Activated naive CD8-positive, alpha-beta T cell treated with anti-CD3 and anti-CD28 coated beads, Interleukin-2, amount 50 U/mL, for 24 hours (primary cell): ENCODE data around the gene TMEM121B.

Experiments used
- ATAC-seq: fragments of 150-1000 bp; cut with Tn5 transposase; one replicate; pipeline ENCODE4 v1.10.0; 2021
- DNase-seq: peaks from one replicate; pipeline ENCODE4 v3.0.0; 2021
- H3K27ac Mint-ChIP-seq: one replicate; pipeline ENCODE4 v1.8.0; 2021; ENCODE audit warnings: mild to moderate bottlenecking, mixed read lengths
- H3K27me3 Mint-ChIP-seq: one replicate; pipeline ENCODE4 v1.8.0; 2021; ENCODE audit warnings: mixed read lengths
- H3K36me3 Mint-ChIP-seq: one replicate; pipeline ENCODE4 v1.8.0; 2021; ENCODE audit warnings: low read depth, mixed read lengths
- H3K4me1 Mint-ChIP-seq: one replicate; pipeline ENCODE4 v1.8.0; 2021; ENCODE audit warnings: mixed read lengths
- H3K4me3 Mint-ChIP-seq: one replicate; pipeline ENCODE4 v1.8.0; 2021; ENCODE audit warnings: mild to moderate bottlenecking, moderate library complexity, mixed read lengths
- H3K9me3 Mint-ChIP-seq: one replicate; pipeline ENCODE4 v1.8.0; 2021; ENCODE audit warnings: mixed read lengths

Gene TMEM121B

GRCh38 chr22:17110791-17111550 is 10.2 kb downstream of the TMEM121B start:
- H3K4me1 Mint-ChIP-seq: peaks cover 40% of the 10 kb centered on the region
- peaks cover 21% of the 10 kb centered on the region for H3K36me3 Mint-ChIP-seq
- H3K4me3 Mint-ChIP-seq: no peak overlapping the region
- no peaks in the 10 kb centered on the region for H3K9me3 Mint-ChIP-seq
- ATAC-seq: no peak
- no peaks in the 10 kb centered on the region for H3K27me3 Mint-ChIP-seq
- no peak overlapping the region for H3K27ac Mint-ChIP-seq
- DNase-seq: no peak

GRCh38 chr22:17109976-17110375 is 11.2 kb downstream of the TMEM121B start:
- no peaks in the 10 kb centered on the region for H3K9me3 Mint-ChIP-seq

GRCh38 chr22:17109113-17109865 is 11.9 kb downstream of the TMEM121B start:
- Mint-ChIP-seq H3K27ac (no peak overlapping the region), H3K4me3 (no peak overlapping the region), H3K9me3 (no peaks in the 10 kb centered on the region), H3K36me3 (peaks cover 33% of the 10 kb centered on the region), H3K4me1 (peaks cover 35% of the 10 kb centered on the region), H3K27me3 (no peaks in the 10 kb centered on the region)
- no peak for DNase-seq
- no peak for ATAC-seq

More at GRCh38 chr22:17109976-17110375, 11.2 kb downstream of the TMEM121B start:
- H3K27me3 Mint-ChIP-seq: no peaks in the 10 kb centered on the region
- peaks cover 28% of the 10 kb centered on the region for H3K36me3 Mint-ChIP-seq
- no peak overlapping the region for H3K27ac Mint-ChIP-seq
- H3K4me3 Mint-ChIP-seq: no peak overlapping the region
- H3K4me1 Mint-ChIP-seq: peaks cover 37% of the 10 kb centered on the region
- DNase-seq (no peak), ATAC-seq (no peak)

- no peak overlapping the region for H3K27ac Mint-ChIP-seq
- H3K4me3 Mint-ChIP-seq: no peak overlapping the region
- DNase-seq (no peak), ATAC-seq (no peak)
- H3K36me3 Mint-ChIP-seq: peaks cover 33% of the 10 kb centered on the region
- no peaks in the 10 kb centered on the region for H3K27me3 Mint-ChIP-seq
- peaks cover 32% of the 10 kb centered on the region for H3K4me1 Mint-ChIP-seq
- no peaks in the 10 kb centered on the region for H3K9me3 Mint-ChIP-seq
Observed at GRCh38 chr22:17108256-17109112, 12.7 kb downstream of the TMEM121B start.

GRCh38 chr22:17107547-17107810 is 13.7 kb downstream of the TMEM121B start:
- Mint-ChIP-seq H3K27me3 (no peaks in the 10 kb centered on the region), H3K9me3 (no peaks in the 10 kb centered on the region), H3K27ac (no peak overlapping the region), H3K4me1 (peaks cover 32% of the 10 kb centered on the region), H3K4me3 (no peak overlapping the region), H3K36me3 (peaks cover 35% of the 10 kb centered on the region)
- ATAC-seq: no peak
- no peak for DNase-seq

- H3K36me3 Mint-ChIP-seq: peaks cover 40% of the 10 kb centered on the region
- no peak overlapping the region for H3K4me3 Mint-ChIP-seq
- DNase-seq (no peak), ATAC-seq (peak; percentile 71)
- no peaks in the 10 kb centered on the region for H3K27me3 Mint-ChIP-seq
- H3K27ac Mint-ChIP-seq: peak overlapping the region; percentile 74
- H3K4me1 Mint-ChIP-seq: peaks cover 38% of the 10 kb centered on the region
- H3K9me3 Mint-ChIP-seq: no peaks in the 10 kb centered on the region
Observed at GRCh38 chr22:17106785-17107546, 14.2 kb downstream of the TMEM121B start.

- Mint-ChIP-seq H3K4me3 (no peak overlapping the region), H3K36me3 (peaks cover 47% of the 10 kb centered on the region), H3K27me3 (no peaks in the 10 kb centered on the region), H3K27ac (peak overlapping the region; percentile 74), H3K4me1 (peaks cover 44% of the 10 kb centered on the region), H3K9me3 (no peaks in the 10 kb centered on the region)
- ATAC-seq (peak; percentile 33), DNase-seq (no peak)
Observed at GRCh38 chr22:17106161-17106784, 14.9 kb downstream of the TMEM121B start.

- ATAC-seq (no peak), DNase-seq (no peak)
- Mint-ChIP-seq H3K36me3 (peaks cover 52% of the 10 kb centered on the region), H3K4me3 (no peak overlapping the region), H3K27me3 (no peaks in the 10 kb centered on the region), H3K27ac (no peak overlapping the region), H3K9me3 (no peaks in the 10 kb centered on the region), H3K4me1 (peaks cover 51% of the 10 kb centered on the region)
Observed at GRCh38 chr22:17105143-17106129, 15.7 kb downstream of the TMEM121B start.

GRCh38 chr22:17104336-17104935 is 16.7 kb downstream of the TMEM121B start:
- ATAC-seq (no peak), DNase-seq (no peak)
- peaks cover 57% of the 10 kb centered on the region for H3K36me3 Mint-ChIP-seq
- H3K4me3 Mint-ChIP-seq: no peak overlapping the region
- no peaks in the 10 kb centered on the region for H3K27me3 Mint-ChIP-seq
- H3K27ac Mint-ChIP-seq: no peak overlapping the region
- H3K4me1 Mint-ChIP-seq: peaks cover 58% of the 10 kb centered on the region
- H3K9me3 Mint-ChIP-seq: no peaks in the 10 kb centered on the region

- Mint-ChIP-seq H3K27me3 (no peaks in the 10 kb centered on the region), H3K36me3 (peaks cover 65% of the 10 kb centered on the region), H3K4me1 (peaks cover 68% of the 10 kb centered on the region), H3K27ac (no peak overlapping the region), H3K9me3 (no peaks in the 10 kb centered on the region), H3K4me3 (no peak overlapping the region)
- no peak for ATAC-seq
- no peak for DNase-seq
Observed at GRCh38 chr22:17103351-17103750, 17.8 kb downstream of the TMEM121B start.

- no peak for DNase-seq
Observed at GRCh38 chr22:17102297-17102667, 18.9 kb downstream of the TMEM121B start.

GRCh38 chr22:17101475-17102296 is 19.5 kb downstream of the TMEM121B start:
- Mint-ChIP-seq H3K4me1 (peaks cover 73% of the 10 kb centered on the region), H3K36me3 (peaks cover 59% of the 10 kb centered on the region), H3K27me3 (no peaks in the 10 kb centered on the region), H3K27ac (peak overlapping the region; percentile 49), H3K4me3 (no peak overlapping the region), H3K9me3 (no peaks in the 10 kb centered on the region)
- no peak for DNase-seq
- no peak for ATAC-seq

More at GRCh38 chr22:17102297-17102667, 18.9 kb downstream of the TMEM121B start:
- Mint-ChIP-seq H3K27me3 (no peaks in the 10 kb centered on the region), H3K27ac (no peak overlapping the region), H3K4me3 (no peak overlapping the region), H3K4me1 (peaks cover 73% of the 10 kb centered on the region), H3K9me3 (no peaks in the 10 kb centered on the region), H3K36me3 (peaks cover 65% of the 10 kb centered on the region)
- no peak for ATAC-seq
